GM12878 (cell line): ENCODE results near the gene ANO2. TPM values are rescaled to one million over a fixed set of nuclear protein-coding genes. Genes with fewer than 3 reads are reported as not detected.

Source experiments
- ATAC-seq: fragments of 200-7000 bp; cut with Tn5 transposase; 3 replicates; pipeline ENCODE4 v1.9.1; 2020; ENCODE audit warnings: mild to moderate bottlenecking, moderate library complexity
- BruUV-seq: library from RNA; stranded (reverse); fragments of 400-500 nt; replicated peaks from 2 replicates; lab custom pipeline; 2021; lab: Mats Ljungman, UMichigan
- CTCF ChIA-PET: fragments of 300-600 bp; sonication (Branson Sonifier 250); formaldehyde crosslinking; extraction: SDS; loops from one replicate; lab custom pipeline; 2021; ENCODE audit warnings: inconsistent platforms; lab: Yijun Ruan, JAX
- POLR2A ChIA-PET: fragments of 350-600 bp; formaldehyde crosslinking; extraction: SDS; loops from one replicate; lab custom pipeline; 2021; ENCODE audit warnings: inconsistent platforms; lab: Charles Lee
- RAD21 ChIA-PET: fragments of 300-600 bp; sonication (Branson Sonifier 250); formaldehyde crosslinking; loops from one replicate; lab custom pipeline; 2023; ENCODE audit warnings: antibody characterized with exemption; ENCODE audit not compliant: unreplicated experiment; lab: Charles Lee
- SMC1A ChIA-PET: fragments of 300-600 bp; sonication (Branson Sonifier 250); formaldehyde crosslinking; loops from one replicate; lab custom pipeline; 2023; ENCODE audit not compliant: unreplicated experiment, uncharacterized antibody; lab: Charles Lee
- DNase-seq: peaks from one replicate; pipeline ENCODE4 v3.0.0-alpha.2; 2011; ENCODE audit warnings: low read depth, low spot score
- FAIRE-seq: peaks from 3 replicates; lab custom pipeline; 2011; peaks lifted over from hg19 to GRCh38; lab: Jason Lieb, UNC
- H2AFZ ChIP-seq: 2 replicates; pipeline ENCODE4 v1.6.0; 2011; ENCODE audit warnings: low read depth, low read length, control low read depth; ENCODE audit not compliant: control insufficient read depth
- H3K27ac ChIP-seq: 2 replicates; pipeline ENCODE4 v1.5.1; 2011; ENCODE audit warnings: control low read depth; ENCODE audit not compliant: control insufficient read depth, insufficient read depth
- H3K27me3 ChIP-seq, 2 experiments: replicated peaks in 1 of 2; 2 replicates each; pipeline versions ENCODE4 v1.6.0 to v1.6.1; 2011; ENCODE audit warnings: low read length in 1 of 2; ENCODE audit not compliant: control insufficient read depth in 2 of 2, insufficient read depth in 2 of 2
- H3K36me3 ChIP-seq, 2 experiments: 2 replicates each; pipeline ENCODE4 v1.5.1; 2011; ENCODE audit warnings: low read length in 1 of 2; ENCODE audit not compliant: control insufficient read depth in 2 of 2, insufficient read depth in 2 of 2
- H3K4me1 ChIP-seq: 2 replicates; pipeline ENCODE4 v1.6.1; 2011; ENCODE audit warnings: mild to moderate bottlenecking, low read length, moderate library complexity, mixed read lengths; ENCODE audit not compliant: control insufficient read depth, insufficient read depth
- H3K4me2 ChIP-seq: 2 replicates; pipeline ENCODE4 v1.6.0; 2011; ENCODE audit warnings: control low read depth; ENCODE audit not compliant: control insufficient read depth, insufficient read depth
- H3K4me3 ChIP-seq: fragments of 200-600 bp; sonication (generic); 2 replicates; pipeline ENCODE4 v1.5.1; 2016
- H3K79me2 ChIP-seq: 2 replicates; pipeline ENCODE4 v1.6.0; 2011; ENCODE audit warnings: low read length; ENCODE audit not compliant: control insufficient read depth, insufficient read depth
- H3K9ac ChIP-seq: 2 replicates; pipeline ENCODE4 v1.8.0; 2011; ENCODE audit warnings: low read length, control low read depth, mixed read lengths; ENCODE audit not compliant: control insufficient read depth, insufficient read depth
- H3K9me3 ChIP-seq: replicated peaks from 3 replicates; pipeline ENCODE4 v1.5.1; 2011; ENCODE audit warnings: mild to moderate bottlenecking, low read length; ENCODE audit not compliant: control insufficient read depth, insufficient read depth
- H4K20me1 ChIP-seq: 2 replicates; pipeline ENCODE4 v1.6.0; 2011; ENCODE audit not compliant: control insufficient read depth, insufficient read depth
- BCL11A ChIP-seq: IDR thresholded peaks from 2 replicates; pipeline ENCODE4 v1.6.1; 2011; ENCODE audit warnings: low read depth, low read length
- CBFB ChIP-seq: IDR thresholded peaks from 2 replicates; pipeline ENCODE4 v1.6.1; 2016; ENCODE audit warnings: antibody characterized with exemption, low read depth
- CBX5 ChIP-seq: sonication (generic); IDR thresholded peaks from 2 replicates; pipeline ENCODE4 v1.6.1; 2016; ENCODE audit warnings: low read depth, moderate library complexity, mild to moderate bottlenecking, inconsistent platforms
- IKZF2 ChIP-seq, 2 experiments: fragments of 450-650 bp; IDR thresholded peaks; 2 replicates each; pipeline ENCODE4 v1.6.1; 2017; ENCODE audit warnings: mild to moderate bottlenecking in 2 of 2, moderate library complexity in 2 of 2
- KLF5 ChIP-seq: fragments of 450-650 bp; IDR thresholded peaks from 2 replicates; pipeline ENCODE4 v1.6.1; 2014; ENCODE audit warnings: mild to moderate bottlenecking; ENCODE audit not compliant: partially characterized antibody
- POLR2A ChIP-seq: IDR thresholded peaks from 2 replicates; pipeline ENCODE4 v1.6.1; 2011; ENCODE audit warnings: low read depth, mild to moderate bottlenecking, low read length
- ZNF274 ChIP-seq: IDR thresholded peaks from one replicate; pipeline ENCODE4 v1.8.0; 2011; ENCODE audit not compliant: insufficient read length, insufficient read depth
- ZNF592 ChIP-seq: fragments of 450-650 bp; IDR thresholded peaks from 2 replicates; pipeline ENCODE4 v1.6.1; 2017; ENCODE audit warnings: mild to moderate bottlenecking, moderate library complexity
- ZNF622 ChIP-seq: fragments of 450-650 bp; IDR thresholded peaks from 2 replicates; pipeline ENCODE4 v1.6.1; 2017; ENCODE audit warnings: mild to moderate bottlenecking, inconsistent platforms
- WGBS: methylation state at CpG from one replicate; pipeline ENCODE4 v1.1.6; 2016; ENCODE audit warnings: low lambda C conversion rate; ENCODE audit not compliant: insufficient replicate concordance, insufficient coverage; ENCODE audit errors: missing lambda C conversion rate; 5-methylcytosine and 5-hydroxymethylcytosine counted together
- in situ Hi-C: fragments of 300-500 bp; cut with MboI; formaldehyde crosslinking; loops from 9 replicates; pipeline ENCODE4 v1.14.3; 2018; ENCODE audit warnings: mixed read lengths
- intact Hi-C: fragments of 100-400 bp; cut with micrococcal nuclease; formaldehyde crosslinking; loops from one replicate; pipeline ENCODE4 v1.14.2; 2022; ENCODE audit not compliant: unreplicated experiment
- polyA plus RNA-seq, 11 experiments: library from polyadenylated mRNA; depleted of rRNA in 4 of 11; unstranded in 6 of 11; stranded (reverse) in 5 of 11; fragments of >200 nt; fragmentation: Nextera tagmentation in 4 of 11; fragmentation: Illumina TruSeq in 1 of 11; extraction: Ambion mirVana in 4 of 11; extraction: Trizol in 1 of 11; gene quantifications; 1 replicate in 1 of 11; 2 replicates in 10 of 11; pipeline versions ENCODE4 v1.2.1 to v1.2.3, GENCODE V29; 2011 to 2016; ENCODE audit warnings: inconsistent platforms in 2 of 11, missing spikeins in 2 of 11, low read depth in 1 of 11
- total RNA-seq, 4 experiments: library from RNA; depleted of rRNA in 3 of 4; stranded (reverse); fragments of >200 nt in 3 of 4; fragmentation: Illumina TruSeq in 1 of 4; extraction: Trizol in 1 of 4; gene quantifications; 2 replicates each; pipeline versions ENCODE4 v1.2.1 to v1.2.3, GENCODE V29; 2013 to 2021
- TF ChIP-seq, protein P1 (sequence below): fragments of 450-650 bp; formaldehyde crosslinking; IDR thresholded peaks from 2 replicates; pipeline ENCODE4 v1.4.0; 2020; ENCODE audit warnings: mild to moderate bottlenecking, moderate library complexity
- TF ChIP-seq, protein P2 (sequence below): fragments of 450-650 bp; IDR thresholded peaks from 2 replicates; pipeline ENCODE4 v1.6.1; 2017; ENCODE audit warnings: antibody characterized with exemption, mild to moderate bottlenecking, moderate library complexity

Gene ANO2
- total and polyA plus RNA-seq, 10 of the 15 experiments (the other 5 are each of a cell fraction or from before 2014, with no cell fraction given): not detected

DNA sequence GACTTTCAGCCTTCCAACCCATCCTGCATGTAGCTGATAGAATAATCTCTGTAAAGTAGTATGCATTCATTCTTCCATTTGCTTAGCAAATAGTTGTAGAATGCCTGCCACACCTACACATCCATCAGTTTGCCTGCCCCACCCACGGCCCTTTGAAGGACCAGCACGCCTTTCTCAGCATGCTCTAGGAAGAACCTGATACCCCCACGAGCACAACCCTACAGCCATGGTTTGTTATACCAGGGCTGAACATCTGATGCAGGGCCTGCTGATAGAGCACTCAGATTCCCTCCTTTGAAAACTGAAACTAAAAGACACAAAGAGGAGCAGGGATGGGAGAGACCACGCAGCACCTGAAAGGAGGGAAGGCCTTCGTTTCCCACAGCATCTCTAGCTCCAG, 205.1 kb downstream of the ANO2 start:
- SMC1A ChIA-PET: interaction anchor here (1.0 kb wide), 1 partner anchor 62 kb away, joined by 4 read pairs; no protein-coding TSS in a partner anchor
- Histone ChIP-seq H3K27ac (no peak overlapping the region), H3K4me3 (no peak overlapping the region), H3K9ac (no peak overlapping the region), H3K36me3 (no peaks in the 10 kb centered on the region), H2AFZ (no peak overlapping the region), H3K27me3 (peaks cover 0 to 2% of the 10 kb centered on the region in 2 experiments; a peak in 1 of 4 replicates), H3K9me3 (no peaks in the 10 kb centered on the region), H3K4me2 (no peak overlapping the region), H3K79me2 (no peaks in the 10 kb centered on the region), H3K4me1 (no peaks in the 10 kb centered on the region), H4K20me1 (no peaks in the 10 kb centered on the region)
- intact Hi-C loops: no loop called here
- no peak for TF ChIP-seq ZNF592
- TF ChIP-seq, protein P1, sequence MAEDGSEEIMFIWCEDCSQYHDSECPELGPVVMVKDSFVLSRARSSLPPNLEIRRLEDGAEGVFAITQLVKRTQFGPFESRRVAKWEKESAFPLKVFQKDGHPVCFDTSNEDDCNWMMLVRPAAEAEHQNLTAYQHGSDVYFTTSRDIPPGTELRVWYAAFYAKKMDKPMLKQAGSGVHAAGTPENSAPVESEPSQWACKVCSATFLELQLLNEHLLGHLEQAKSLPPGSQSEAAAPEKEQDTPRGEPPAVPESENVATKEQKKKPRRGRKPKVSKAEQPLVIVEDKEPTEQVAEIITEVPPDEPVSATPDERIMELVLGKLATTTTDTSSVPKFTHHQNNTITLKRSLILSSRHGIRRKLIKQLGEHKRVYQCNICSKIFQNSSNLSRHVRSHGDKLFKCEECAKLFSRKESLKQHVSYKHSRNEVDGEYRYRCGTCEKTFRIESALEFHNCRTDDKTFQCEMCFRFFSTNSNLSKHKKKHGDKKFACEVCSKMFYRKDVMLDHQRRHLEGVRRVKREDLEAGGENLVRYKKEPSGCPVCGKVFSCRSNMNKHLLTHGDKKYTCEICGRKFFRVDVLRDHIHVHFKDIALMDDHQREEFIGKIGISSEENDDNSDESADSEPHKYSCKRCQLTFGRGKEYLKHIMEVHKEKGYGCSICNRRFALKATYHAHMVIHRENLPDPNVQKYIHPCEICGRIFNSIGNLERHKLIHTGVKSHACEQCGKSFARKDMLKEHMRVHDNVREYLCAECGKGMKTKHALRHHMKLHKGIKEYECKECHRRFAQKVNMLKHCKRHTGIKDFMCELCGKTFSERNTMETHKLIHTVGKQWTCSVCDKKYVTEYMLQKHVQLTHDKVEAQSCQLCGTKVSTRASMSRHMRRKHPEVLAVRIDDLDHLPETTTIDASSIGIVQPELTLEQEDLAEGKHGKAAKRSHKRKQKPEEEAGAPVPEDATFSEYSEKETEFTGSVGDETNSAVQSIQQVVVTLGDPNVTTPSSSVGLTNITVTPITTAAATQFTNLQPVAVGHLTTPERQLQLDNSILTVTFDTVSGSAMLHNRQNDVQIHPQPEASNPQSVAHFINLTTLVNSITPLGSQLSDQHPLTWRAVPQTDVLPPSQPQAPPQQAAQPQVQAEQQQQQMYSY (CRISPR knock-in tag): no peak
- TF ChIP-seq BCL11A: no peak
- no peak for TF ChIP-seq CBFB
- TF ChIP-seq, protein P2, sequence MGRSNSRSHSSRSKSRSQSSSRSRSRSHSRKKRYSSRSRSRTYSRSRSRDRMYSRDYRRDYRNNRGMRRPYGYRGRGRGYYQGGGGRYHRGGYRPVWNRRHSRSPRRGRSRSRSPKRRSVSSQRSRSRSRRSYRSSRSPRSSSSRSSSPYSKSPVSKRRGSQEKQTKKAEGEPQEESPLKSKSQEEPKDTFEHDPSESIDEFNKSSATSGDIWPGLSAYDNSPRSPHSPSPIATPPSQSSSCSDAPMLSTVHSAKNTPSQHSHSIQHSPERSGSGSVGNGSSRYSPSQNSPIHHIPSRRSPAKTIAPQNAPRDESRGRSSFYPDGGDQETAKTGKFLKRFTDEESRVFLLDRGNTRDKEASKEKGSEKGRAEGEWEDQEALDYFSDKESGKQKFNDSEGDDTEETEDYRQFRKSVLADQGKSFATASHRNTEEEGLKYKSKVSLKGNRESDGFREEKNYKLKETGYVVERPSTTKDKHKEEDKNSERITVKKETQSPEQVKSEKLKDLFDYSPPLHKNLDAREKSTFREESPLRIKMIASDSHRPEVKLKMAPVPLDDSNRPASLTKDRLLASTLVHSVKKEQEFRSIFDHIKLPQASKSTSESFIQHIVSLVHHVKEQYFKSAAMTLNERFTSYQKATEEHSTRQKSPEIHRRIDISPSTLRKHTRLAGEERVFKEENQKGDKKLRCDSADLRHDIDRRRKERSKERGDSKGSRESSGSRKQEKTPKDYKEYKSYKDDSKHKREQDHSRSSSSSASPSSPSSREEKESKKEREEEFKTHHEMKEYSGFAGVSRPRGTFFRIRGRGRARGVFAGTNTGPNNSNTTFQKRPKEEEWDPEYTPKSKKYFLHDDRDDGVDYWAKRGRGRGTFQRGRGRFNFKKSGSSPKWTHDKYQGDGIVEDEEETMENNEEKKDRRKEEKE: no peak
- no peak for TF ChIP-seq ZNF622
- TF ChIP-seq POLR2A: no peak
- no peak for TF ChIP-seq CBX5
- no peak for TF ChIP-seq KLF5
- TF ChIP-seq IKZF2 (IDR thresholded peaks at IDR 0.05): no peak
- no peak for TF ChIP-seq ZNF274
- ATAC-seq (no peak), FAIRE-seq (no peak), DNase-seq (no peak)
- 5% methylated on average over 5 of the region's 5 CpGs for WGBS
- CTCF ChIA-PET: no interaction called here
- in situ Hi-C loops: no loop called here
- RAD21 ChIA-PET: no interaction called here
- BruUV-seq: no TSS peak
- POLR2A ChIA-PET: no interaction called here
